Astrocyte (in vitro differentiated cells and primary cell): ENCODE results near the gene CLBA1.

Experiments used
- CTCF ChIP-seq: IDR thresholded peaks from 2 replicates; pipeline ENCODE4 v1.5.1; 2011; ENCODE audit warnings: low read depth, mild to moderate bottlenecking, inconsistent platforms, low read length, moderate library complexity; ENCODE audit not compliant: insufficient read depth
- EZH2 ChIP-seq: IDR thresholded peaks from 2 replicates; pipeline ENCODE4 v1.6.1; 2012; ENCODE audit warnings: mild to moderate bottlenecking, low read length, inconsistent platforms; ENCODE audit not compliant: insufficient read depth

GRCh38 chr14:104977681-104978653 lies 7.6 kb upstream of the CLBA1 start, which contains the start of gene AHNAK2:
- TF ChIP-seq CTCF, result no peak
- no peak for TF ChIP-seq EZH2
